Stimulated activated CD4-positive, alpha-beta T cell treated with anti-CD3 and anti-CD28 coated beads, Interleukin-15, amount 100 ng/mL, for 24 hours (primary cell): Measurements from ENCODE around the gene CEP97.

Source experiments
- DNase-seq: peaks from one replicate; pipeline ENCODE4 v3.0.0-alpha.2; 2020

The CEP97 gene

DNA sequence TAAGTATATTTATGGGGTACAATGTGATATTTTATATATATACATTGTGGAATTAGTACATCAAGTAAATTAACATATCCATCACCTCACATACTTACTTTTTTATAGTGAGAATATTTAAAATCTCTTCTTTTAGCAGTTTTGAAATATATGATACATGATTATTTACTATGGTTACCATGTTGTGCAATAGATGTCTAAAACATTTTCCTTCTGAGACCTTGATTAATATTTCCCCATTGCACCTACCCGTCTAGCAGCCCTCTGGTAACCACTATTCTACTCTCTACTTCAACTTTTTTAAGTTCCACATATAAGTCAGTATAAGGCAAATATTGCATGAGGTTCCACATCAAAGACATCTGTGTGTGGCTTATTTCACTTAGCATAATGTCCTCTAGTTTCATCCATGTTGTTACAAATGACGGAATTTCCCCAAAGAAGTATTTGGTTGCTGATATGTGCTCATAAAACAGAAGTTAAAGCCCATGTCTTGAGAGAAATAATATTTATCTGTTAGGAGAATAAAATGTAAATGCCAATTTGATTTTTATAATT is 95.3 kb downstream of the CEP97 start:
- DNase-seq = no peak
